ENCODE results near the gene PRMT7. TPM values are rescaled to one million over a fixed set of nuclear protein-coding genes. Genes with fewer than 3 reads are reported as not detected.

The PRMT7 gene
- total RNA-seq, 1 experiment from 2014 or later, result 46.4 TPM

GRCh38 chr16:68365167-68365817 is 54.5 kb downstream of the PRMT7 start:
- no TSS peak for BruUV-seq (replicated peaks)

GRCh38 chr16:68366062-68366461 is 55.2 kb downstream of the PRMT7 start:
- Histone ChIP-seq H3K9me2 (replicated peaks; ENCODE audit: low read length) (no peaks in the 10 kb centered on the region), H2AFZ (ENCODE audit: low read length) (no peak overlapping the region), H3K27me3 (ENCODE audit: low read length) (no peaks in the 10 kb centered on the region), H3F3A (ENCODE audit: low read length, unreplicated experiment) (no peaks in the 10 kb centered on the region), H3K9me3 (ENCODE audit: low read length) (no peaks in the 10 kb centered on the region), H3K79me2 (ENCODE audit: low read length) (no peaks in the 10 kb centered on the region), H4K20me1 (ENCODE audit: low read length) (no peaks in the 10 kb centered on the region), H3K4me2 (ENCODE audit: low read length) (no peak overlapping the region), H3K4me1 (ENCODE audit: insufficient read depth, low read length) (no peaks in the 10 kb centered on the region), H3K36me3 (ENCODE audit: low read depth, low read length) (no peaks in the 10 kb centered on the region), H3K4me3 (ENCODE audit: low read length) (no peak overlapping the region), H3K27ac (ENCODE audit: low read length) (no peak overlapping the region), H3K9ac (ENCODE audit: low read length) (no peak overlapping the region)
- BruUV-seq (replicated peaks), result no TSS peak
- ChIA-PET CTCF (no interaction called here), POLR2A (ENCODE audit: unreplicated experiment) (no interaction called here)
- intact Hi-C loops (cut with micrococcal nuclease), result no loop called here
- no peak for ATAC-seq
- TF ChIP-seq EZH2 (IDR thresholded peaks at IDR 0.05; ENCODE audit: low read length, unreplicated experiment) (no peak), EZH2phosphoT487 (IDR thresholded peaks at IDR 0.05; ENCODE audit: borderline replicate concordance, low read length) (no peak)
- TF ChIP-seq, protein P1, sequence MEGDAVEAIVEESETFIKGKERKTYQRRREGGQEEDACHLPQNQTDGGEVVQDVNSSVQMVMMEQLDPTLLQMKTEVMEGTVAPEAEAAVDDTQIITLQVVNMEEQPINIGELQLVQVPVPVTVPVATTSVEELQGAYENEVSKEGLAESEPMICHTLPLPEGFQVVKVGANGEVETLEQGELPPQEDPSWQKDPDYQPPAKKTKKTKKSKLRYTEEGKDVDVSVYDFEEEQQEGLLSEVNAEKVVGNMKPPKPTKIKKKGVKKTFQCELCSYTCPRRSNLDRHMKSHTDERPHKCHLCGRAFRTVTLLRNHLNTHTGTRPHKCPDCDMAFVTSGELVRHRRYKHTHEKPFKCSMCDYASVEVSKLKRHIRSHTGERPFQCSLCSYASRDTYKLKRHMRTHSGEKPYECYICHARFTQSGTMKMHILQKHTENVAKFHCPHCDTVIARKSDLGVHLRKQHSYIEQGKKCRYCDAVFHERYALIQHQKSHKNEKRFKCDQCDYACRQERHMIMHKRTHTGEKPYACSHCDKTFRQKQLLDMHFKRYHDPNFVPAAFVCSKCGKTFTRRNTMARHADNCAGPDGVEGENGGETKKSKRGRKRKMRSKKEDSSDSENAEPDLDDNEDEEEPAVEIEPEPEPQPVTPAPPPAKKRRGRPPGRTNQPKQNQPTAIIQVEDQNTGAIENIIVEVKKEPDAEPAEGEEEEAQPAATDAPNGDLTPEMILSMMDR (conservative IDR thresholded peaks at IDR 0.05; ENCODE audit: low read depth, low read length), result no peak
- DNase-seq, result no peak

More at GRCh38 chr16:68365167-68365817, 54.5 kb downstream of the PRMT7 start:
- intact Hi-C loops (cut with micrococcal nuclease), result no loop called here
- Histone ChIP-seq H3K27ac (ENCODE audit: low read length) (no peak overlapping the region), H3K4me1 (ENCODE audit: insufficient read depth, low read length) (no peaks in the 10 kb centered on the region), H3K9ac (ENCODE audit: low read length) (no peak overlapping the region), H4K20me1 (ENCODE audit: low read length) (no peaks in the 10 kb centered on the region), H3K4me2 (ENCODE audit: low read length) (no peak overlapping the region), H3K9me2 (replicated peaks; ENCODE audit: low read length) (no peaks in the 10 kb centered on the region), H3K4me3 (ENCODE audit: low read length) (no peak overlapping the region), H3K79me2 (ENCODE audit: low read length) (no peaks in the 10 kb centered on the region), H3K27me3 (ENCODE audit: low read length) (no peaks in the 10 kb centered on the region), H2AFZ (ENCODE audit: low read length) (no peak overlapping the region), H3F3A (ENCODE audit: low read length, unreplicated experiment) (no peaks in the 10 kb centered on the region), H3K36me3 (ENCODE audit: low read depth, low read length) (no peaks in the 10 kb centered on the region), H3K9me3 (ENCODE audit: low read length) (no peaks in the 10 kb centered on the region)
- POLR2A ChIA-PET (ENCODE audit: unreplicated experiment), result no interaction called here
- TF ChIP-seq EZH2 (IDR thresholded peaks at IDR 0.05; ENCODE audit: low read length, unreplicated experiment), result no peak
- TF ChIP-seq, protein P1 (conservative IDR thresholded peaks at IDR 0.05; ENCODE audit: low read depth, low read length), result no peak
- no peak for TF ChIP-seq EZH2phosphoT487 (IDR thresholded peaks at IDR 0.05; ENCODE audit: borderline replicate concordance, low read length)
- CTCF ChIA-PET, result no interaction called here
- ATAC-seq (peak; percentile 42), DNase-seq (no peak)

- Histone ChIP-seq H3F3A (ENCODE audit: low read length, unreplicated experiment) (no peaks in the 10 kb centered on the region), H3K36me3 (ENCODE audit: low read depth, low read length) (no peaks in the 10 kb centered on the region), H4K20me1 (ENCODE audit: low read length) (no peaks in the 10 kb centered on the region), H3K9me2 (replicated peaks; ENCODE audit: low read length) (no peaks in the 10 kb centered on the region), H3K9ac (ENCODE audit: low read length) (no peak overlapping the region), H3K27ac (ENCODE audit: low read length) (no peak overlapping the region), H3K4me1 (ENCODE audit: insufficient read depth, low read length) (no peaks in the 10 kb centered on the region), H3K4me3 (ENCODE audit: low read length) (no peak overlapping the region), H3K27me3 (ENCODE audit: low read length) (no peaks in the 10 kb centered on the region), H2AFZ (ENCODE audit: low read length) (no peak overlapping the region), H3K9me3 (ENCODE audit: low read length) (no peaks in the 10 kb centered on the region), H3K4me2 (ENCODE audit: low read length) (no peak overlapping the region), H3K79me2 (ENCODE audit: low read length) (no peaks in the 10 kb centered on the region)
- DNase-seq (peak; percentile 35), ATAC-seq (no peak; the same call in 1 of the 2 replicates)
- no peak for TF ChIP-seq EZH2 (IDR thresholded peaks at IDR 0.05; ENCODE audit: low read length, unreplicated experiment)
- TF ChIP-seq, protein P1 (conservative IDR thresholded peaks at IDR 0.05; ENCODE audit: low read depth, low read length), result peak; percentile 37
- no TSS peak for BruUV-seq (replicated peaks)
- ChIA-PET CTCF (no interaction called here), POLR2A (ENCODE audit: unreplicated experiment) (no interaction called here)
- intact Hi-C loops (cut with micrococcal nuclease), result loop anchor here (1.0 kb wide), 1 partner anchor 143 kb away; no protein-coding TSS in a partner anchor
Measured at GRCh38 chr16:68367030-68367429, 56.2 kb downstream of the PRMT7 start.
